ENCODE measurements around the gene PBX1.
"Not testable (repeated sequence)": the region's sequence is repeated elsewhere in the genome, so short reads cannot be mapped to it uniquely, and the experiment has no call there.

PBX1 gene

GRCh38 chr1:164645921-164646320 lies 86.9 kb downstream of the PBX1 start:
- no peak for DNase-seq

GRCh38 chr1:164647211-164647610 lies 88.2 kb downstream of the PBX1 start:
- no peak for DNase-seq

GRCh38 chr1:164648636-164649035 lies 89.7 kb downstream of the PBX1 start:
- no peak for DNase-seq

GRCh38 chr1:164649146-164649545 lies 90.2 kb downstream of the PBX1 start:
- no peak for DNase-seq

- DNase-seq = no peak
Measured at GRCh38 chr1:164650531-164650930, 91.5 kb downstream of the PBX1 start.

GRCh38 chr1:164651351-164651951 lies 92.5 kb downstream of the PBX1 start:
- DNase-seq = no peak

GRCh38 chr1:164652969-164653368 lies 94.0 kb downstream of the PBX1 start:
- DNase-seq = not testable (repeated sequence)

- DNase-seq = no peak
Measured at GRCh38 chr1:164653705-164654104, 94.7 kb downstream of the PBX1 start.

- no peak for DNase-seq
Measured at GRCh38 chr1:164654200-164654599, 95.2 kb downstream of the PBX1 start.

- DNase-seq = no peak
Measured at GRCh38 chr1:164658864-164659263, 99.9 kb downstream of the PBX1 start.

GRCh38 chr1:164659621-164660411 lies 100.8 kb downstream of the PBX1 start:
- DNase-seq = peak; percentile 14

GRCh38 chr1:164660412-164660772 lies 101.4 kb downstream of the PBX1 start:
- no peak for DNase-seq

GRCh38 chr1:164660775-164661174 lies 101.8 kb downstream of the PBX1 start:
- DNase-seq = no peak

GRCh38 chr1:164662462-164662861 lies 103.5 kb downstream of the PBX1 start:
- no peak for DNase-seq

- DNase-seq = no peak
Measured at GRCh38 chr1:164662955-164663354, 104.0 kb downstream of the PBX1 start.

GRCh38 chr1:164664127-164664526 lies 105.1 kb downstream of the PBX1 start:
- no peak for DNase-seq

GRCh38 chr1:164667001-164667400 lies 108.0 kb downstream of the PBX1 start:
- DNase-seq = no peak

GRCh38 chr1:164667600-164667999 lies 108.6 kb downstream of the PBX1 start:
- no peak for DNase-seq

GRCh38 chr1:164668491-164669400 lies 109.8 kb downstream of the PBX1 start:
- DNase-seq = no peak

GRCh38 chr1:164670026-164670425 lies 111.0 kb downstream of the PBX1 start:
- no peak for DNase-seq

GRCh38 chr1:164670786-164671185 lies 111.8 kb downstream of the PBX1 start:
- DNase-seq = no peak

- DNase-seq = no peak
Measured at GRCh38 chr1:164671323-164671965, 112.5 kb downstream of the PBX1 start.

GRCh38 chr1:164671966-164672571 lies 113.1 kb downstream of the PBX1 start:
- no peak for DNase-seq

Measured in NCI-H748 treated with DMSO at 0.1 percent for 48 hours (cell line).